HEK293 (cell line): ENCODE data around the gene GREM2.

ENCODE experiments used
- CTCF ChIA-PET: fragments of 350-600 bp; formaldehyde crosslinking; extraction: SDS; loops from one replicate; lab custom pipeline; 2021; ENCODE audit warnings: antibody characterized with exemption; lab: Yijun Ruan, JAX
- POLR2A ChIA-PET: fragments of 300-600 bp; formaldehyde crosslinking; extraction: SDS; loops from one replicate; lab custom pipeline; 2020; ENCODE audit warnings: antibody characterized with exemption, inconsistent platforms; lab: Yijun Ruan, JAX
- H3K27ac ChIP-seq: fragments of 200-500 bp; sonication (Bioruptor generic); 2 replicates; pipeline ENCODE4 v1.5.1; 2014; ENCODE audit warnings: low read depth, low read length, control low read depth, inconsistent platforms; ENCODE audit errors: extremely low read depth
- H3K36me3 ChIP-seq, 2 experiments: fragments of 200-500 bp in 1 of 2; sonication (Bioruptor generic) in 1 of 2; 1 replicate in 1 of 2; 2 replicates in 1 of 2; pipeline ENCODE4 v1.5.1; 2014 to 2017; ENCODE audit warnings: inconsistent platforms in 2 of 2, low read length in 2 of 2; ENCODE audit not compliant: control insufficient read depth in 2 of 2, insufficient read depth in 1 of 2
- H3K4me1 ChIP-seq: fragments of 200-500 bp; sonication (Bioruptor generic); 2 replicates; pipeline ENCODE4 v1.5.1; 2014; ENCODE audit warnings: mild to moderate bottlenecking, low read length, inconsistent platforms; ENCODE audit not compliant: control insufficient read depth, insufficient read depth
- H3K4me3 ChIP-seq: 2 replicates; pipeline ENCODE4 v1.5.1; 2011; ENCODE audit warnings: low read depth, mild to moderate bottlenecking, control low read depth, low read length, moderate library complexity
- H3K9me3 ChIP-seq: fragments of 200-500 bp; sonication (Bioruptor generic); 2 replicates; pipeline ENCODE4 v1.5.1; 2014; ENCODE audit warnings: low read depth, low read length, inconsistent platforms; ENCODE audit not compliant: control insufficient read depth, insufficient read depth
- FEZF1 ChIP-seq: fragments of 450-650 bp; formaldehyde crosslinking; IDR thresholded peaks from 2 replicates; pipeline ENCODE4 v1.5.1; 2016; ENCODE audit warnings: missing biosample characterization, missing genetic modification characterization
- GLIS2 ChIP-seq: fragments of 450-650 bp; formaldehyde crosslinking; IDR thresholded peaks from 2 replicates; pipeline ENCODE4 v1.5.1; 2016; ENCODE audit warnings: missing biosample characterization, missing genetic modification characterization
- OVOL3 ChIP-seq: fragments of 450-650 bp; formaldehyde crosslinking; IDR thresholded peaks from 2 replicates; pipeline ENCODE4 v1.5.1; 2016; ENCODE audit warnings: missing biosample characterization, missing genetic modification characterization
- SCRT1 ChIP-seq: fragments of 450-650 bp; formaldehyde crosslinking; IDR thresholded peaks from 2 replicates; pipeline ENCODE4 v1.5.1; 2016; ENCODE audit warnings: missing biosample characterization, missing genetic modification characterization, borderline replicate concordance
- SCRT2 ChIP-seq: fragments of 450-650 bp; formaldehyde crosslinking; IDR thresholded peaks from 2 replicates; pipeline ENCODE4 v1.5.1; 2016; ENCODE audit warnings: missing biosample characterization, missing genetic modification characterization
- TRIM28 ChIP-seq: IDR thresholded peaks from 2 replicates; pipeline ENCODE4 v1.6.1; 2011; ENCODE audit warnings: low read length, control low read depth, borderline replicate concordance
- ZBTB21 ChIP-seq: fragments of 450-650 bp; formaldehyde crosslinking; IDR thresholded peaks from 2 replicates; pipeline ENCODE4 v1.5.1; 2017; ENCODE audit warnings: missing biosample characterization, missing genetic modification characterization
- ZEB2 ChIP-seq: fragments of 450-650 bp; formaldehyde crosslinking; IDR thresholded peaks from 2 replicates; pipeline ENCODE4 v1.5.1; 2016; ENCODE audit warnings: missing biosample characterization, missing genetic modification characterization
- ZNF221 ChIP-seq: fragments of 450-650 bp; formaldehyde crosslinking; IDR thresholded peaks from 2 replicates; pipeline ENCODE4 v1.5.1; 2017; ENCODE audit warnings: missing biosample characterization, missing genetic modification characterization, borderline replicate concordance
- ZNF223 ChIP-seq: fragments of 450-650 bp; formaldehyde crosslinking; IDR thresholded peaks from 2 replicates; pipeline ENCODE4 v1.5.1; 2016; ENCODE audit warnings: missing biosample characterization, missing genetic modification characterization
- ZNF324 ChIP-seq: fragments of 450-650 bp; formaldehyde crosslinking; IDR thresholded peaks from 2 replicates; pipeline ENCODE4 v1.5.1; 2016; ENCODE audit warnings: missing biosample characterization, missing genetic modification characterization
- ZNF335 ChIP-seq: fragments of 450-650 bp; formaldehyde crosslinking; conservative IDR thresholded peaks from 2 replicates; pipeline ENCODE4 v1.5.1; 2016; ENCODE audit warnings: missing biosample characterization, missing genetic modification characterization
- ZNF514 ChIP-seq: fragments of 450-650 bp; formaldehyde crosslinking; IDR thresholded peaks from 2 replicates; pipeline ENCODE4 v1.5.1; 2016; ENCODE audit warnings: missing biosample characterization, missing genetic modification characterization
- ZNF518A ChIP-seq: fragments of 450-650 bp; formaldehyde crosslinking; conservative IDR thresholded peaks from 2 replicates; pipeline ENCODE4 v1.5.1; 2016; ENCODE audit warnings: low read depth, missing biosample characterization, missing genetic modification characterization
- ZNF558 ChIP-seq: fragments of 450-650 bp; formaldehyde crosslinking; IDR thresholded peaks from 2 replicates; pipeline ENCODE4 v1.5.1; 2016; ENCODE audit warnings: missing biosample characterization, missing genetic modification characterization
- ZNF677 ChIP-seq: fragments of 450-650 bp; IDR thresholded peaks from 2 replicates; pipeline ENCODE4 v1.5.0; 2018; ENCODE audit warnings: missing biosample characterization, mild to moderate bottlenecking, missing genetic modification characterization, moderate library complexity
- ZNF692 ChIP-seq: fragments of 450-650 bp; formaldehyde crosslinking; IDR thresholded peaks from 2 replicates; pipeline ENCODE4 v1.5.1; 2016; ENCODE audit warnings: missing biosample characterization, missing genetic modification characterization
- ZNF791 ChIP-seq: fragments of 450-650 bp; formaldehyde crosslinking; IDR thresholded peaks from 2 replicates; pipeline ENCODE4 v1.5.1; 2016; ENCODE audit warnings: missing biosample characterization, missing genetic modification characterization
- TF ChIP-seq, protein P1 (sequence below): fragments of 450-650 bp; formaldehyde crosslinking; IDR thresholded peaks from 2 replicates; pipeline ENCODE4 v1.5.1; 2016; ENCODE audit warnings: missing biosample characterization, missing genetic modification characterization, low read depth

The GREM2 gene

DNA sequence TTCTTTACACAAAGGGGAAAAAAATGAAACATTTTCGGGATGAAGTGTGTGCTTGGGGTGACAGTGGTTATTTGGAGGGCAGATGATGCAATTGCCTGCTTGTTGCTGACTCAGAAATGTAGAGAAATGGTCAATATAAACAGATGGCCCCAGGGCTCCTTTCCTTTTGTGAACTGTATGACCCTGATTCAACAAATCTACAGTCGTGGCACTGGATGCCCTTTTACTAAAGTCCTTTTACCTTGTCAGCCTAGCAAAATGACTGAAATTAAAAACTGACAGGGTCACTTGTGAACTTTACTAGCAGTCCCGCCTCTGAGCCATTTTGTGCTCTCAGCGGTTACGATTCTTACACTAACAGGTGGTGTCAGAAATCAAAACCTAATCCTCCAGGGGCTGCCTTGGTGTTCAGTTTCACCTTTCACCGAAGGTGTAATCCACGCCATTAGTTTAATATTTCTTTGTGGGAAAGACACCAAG, 49.8 kb downstream of the GREM2 start:
- peaks cover 0 to 4% of the 10 kb centered on the region in 2 experiments; a peak in 1 of 3 replicates for H3K36me3 ChIP-seq
- H3K4me3 ChIP-seq: no peak overlapping the region
- TF ChIP-seq OVOL3: no peak
- 0 out of 2 replicates have a peak, but pooled peaks have one; percentile 14 for TF ChIP-seq ZBTB21 (tag by site-specific recombination)
- no peak for TF ChIP-seq ZNF514 (tag by site-specific recombination)
- TF ChIP-seq ZNF518A (tag by site-specific recombination): peak; percentile 64
- TF ChIP-seq, protein P1, sequence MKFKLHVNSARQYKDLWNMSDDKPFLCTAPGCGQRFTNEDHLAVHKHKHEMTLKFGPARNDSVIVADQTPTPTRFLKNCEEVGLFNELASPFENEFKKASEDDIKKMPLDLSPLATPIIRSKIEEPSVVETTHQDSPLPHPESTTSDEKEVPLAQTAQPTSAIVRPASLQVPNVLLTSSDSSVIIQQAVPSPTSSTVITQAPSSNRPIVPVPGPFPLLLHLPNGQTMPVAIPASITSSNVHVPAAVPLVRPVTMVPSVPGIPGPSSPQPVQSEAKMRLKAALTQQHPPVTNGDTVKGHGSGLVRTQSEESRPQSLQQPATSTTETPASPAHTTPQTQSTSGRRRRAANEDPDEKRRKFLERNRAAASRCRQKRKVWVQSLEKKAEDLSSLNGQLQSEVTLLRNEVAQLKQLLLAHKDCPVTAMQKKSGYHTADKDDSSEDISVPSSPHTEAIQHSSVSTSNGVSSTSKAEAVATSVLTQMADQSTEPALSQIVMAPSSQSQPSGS (tag by site-specific recombination): 0 out of 2 replicates have a peak, but pooled peaks have one; percentile 21
- 0 out of 2 replicates have a peak, but pooled peaks have one; percentile 10 for TF ChIP-seq ZNF558 (tag by site-specific recombination)
- TF ChIP-seq TRIM28: no peak; the same call in none of the 2 replicates
- peak; percentile 60; the same call in 1 of the 2 replicates for TF ChIP-seq ZEB2 (tag by site-specific recombination)
- TF ChIP-seq ZNF223 (tag by site-specific recombination): no peak
- TF ChIP-seq GLIS2 (tag by site-specific recombination): no peak
- no peak for TF ChIP-seq ZNF221 (tag by site-specific recombination)
- peak; percentile 62; the same call in 1 of the 2 replicates for TF ChIP-seq ZNF335 (tag by site-specific recombination)
- TF ChIP-seq SCRT1 (tag by site-specific recombination): peak; percentile 75; the same call in 1 of the 2 replicates
- 0 out of 2 replicates have a peak, but pooled peaks have one; percentile 22 for TF ChIP-seq ZNF692
- TF ChIP-seq FEZF1 (tag by site-specific recombination): 0 out of 2 replicates have a peak, but pooled peaks have one; percentile 26
- TF ChIP-seq SCRT2: peak; percentile 97
- no peak for TF ChIP-seq ZNF677 (tag by site-specific recombination)
- no peak for TF ChIP-seq ZNF791 (tag by site-specific recombination)
- TF ChIP-seq ZNF324 (tag by site-specific recombination): 0 out of 2 replicates have a peak, but pooled peaks have one; percentile 27
- TF ChIP-seq, all 188 proteins: peak for 11
- H3K27ac ChIP-seq: no peak overlapping the region
- H3K9me3 ChIP-seq: no peaks in the 10 kb centered on the region
- POLR2A ChIA-PET: interaction anchor here (0.6 kb wide), 1 partner anchor 14 kb away, joined by 3 read pairs; no protein-coding TSS in a partner anchor
- CTCF ChIA-PET: interaction anchor here (1.0 kb wide), 1 partner anchor 46 kb away, joined by 3 read pairs; no protein-coding TSS in a partner anchor
- H3K4me1 ChIP-seq: peaks cover 10% of the 10 kb centered on the region; the same call in 1 of the 2 replicates
